Stimulated activated CD8-positive, alpha-beta memory T cell treated with anti-CD3 and anti-CD28 coated beads, Interleukin-15, amount 100 ng/mL, for 4 hours (primary cell): ENCODE data around the gene FHIT.
"Not testable (repeated sequence)": the region's sequence is repeated elsewhere in the genome, so short reads cannot be mapped to it uniquely, and the experiment has no call there.

Experiments used
- DNase-seq, 2 donors: peaks; one replicate each; pipeline ENCODE4 v3.0.0-alpha.2; 2020; ENCODE audit warnings: low read depth in 2 of 2

The FHIT gene

DNA sequence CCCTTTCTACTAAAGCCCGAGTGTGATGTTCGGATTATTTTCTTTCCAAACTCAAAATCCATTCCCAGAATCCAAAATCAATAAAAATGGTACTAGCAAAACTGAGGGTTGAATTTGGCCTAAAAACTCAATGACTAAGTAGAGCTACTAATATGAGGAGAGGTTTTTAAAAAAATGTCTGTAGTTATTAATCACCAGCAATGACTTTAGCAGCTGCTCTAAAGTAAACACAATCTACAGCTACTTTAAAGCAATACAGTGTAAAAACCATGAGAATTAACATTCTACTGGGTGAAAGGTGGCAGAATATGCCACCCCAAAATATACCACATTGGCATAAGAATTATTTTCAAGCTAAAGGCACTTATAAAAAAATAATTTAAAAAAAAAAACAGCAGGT is 23.5 kb downstream of the FHIT start:
- DNase-seq: no peak

DNA sequence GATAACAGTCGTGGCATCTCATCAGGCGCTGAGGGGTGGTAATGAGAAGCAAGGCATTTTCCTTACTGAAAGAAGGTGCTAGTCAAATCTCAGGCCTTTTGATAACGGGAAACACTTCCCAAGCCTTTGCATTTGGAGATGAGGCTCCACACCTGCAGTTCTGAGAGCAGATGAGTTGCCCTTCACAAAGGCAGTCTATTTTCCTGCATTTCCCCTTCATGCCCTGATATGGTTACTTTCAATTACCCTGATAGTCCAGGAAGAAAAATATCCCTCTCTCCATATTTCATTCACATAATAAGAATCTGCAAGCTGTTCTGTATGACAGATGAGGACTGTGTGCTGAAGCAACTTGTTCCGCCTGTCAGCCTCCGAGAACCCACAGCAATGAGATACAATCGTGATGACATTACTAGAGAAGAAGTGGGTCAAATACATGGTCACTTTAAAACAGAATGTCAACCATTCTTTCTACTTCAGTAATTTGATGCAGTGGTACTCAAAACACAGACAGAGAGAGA is 25.0 kb downstream of the FHIT start:
- DNase-seq: no peak

DNA sequence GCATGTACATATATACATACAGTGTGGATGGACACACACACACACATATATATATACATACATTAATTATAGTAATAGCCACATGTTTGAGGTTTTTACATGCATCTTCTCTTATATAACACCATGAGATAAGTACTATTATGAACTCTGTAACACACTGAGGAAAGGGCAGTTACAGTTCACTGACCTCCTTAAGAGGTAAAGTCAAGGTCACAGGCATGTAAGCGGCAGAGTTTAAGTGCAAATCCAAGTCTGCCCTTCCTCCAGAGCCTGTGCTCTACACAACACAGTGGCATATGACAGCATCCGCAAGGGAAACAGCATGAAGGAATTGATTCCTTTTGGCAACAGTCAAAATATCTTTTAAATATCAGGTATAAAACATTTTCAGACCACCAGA is 26.4 kb downstream of the FHIT start:
- no peak for DNase-seq

DNA sequence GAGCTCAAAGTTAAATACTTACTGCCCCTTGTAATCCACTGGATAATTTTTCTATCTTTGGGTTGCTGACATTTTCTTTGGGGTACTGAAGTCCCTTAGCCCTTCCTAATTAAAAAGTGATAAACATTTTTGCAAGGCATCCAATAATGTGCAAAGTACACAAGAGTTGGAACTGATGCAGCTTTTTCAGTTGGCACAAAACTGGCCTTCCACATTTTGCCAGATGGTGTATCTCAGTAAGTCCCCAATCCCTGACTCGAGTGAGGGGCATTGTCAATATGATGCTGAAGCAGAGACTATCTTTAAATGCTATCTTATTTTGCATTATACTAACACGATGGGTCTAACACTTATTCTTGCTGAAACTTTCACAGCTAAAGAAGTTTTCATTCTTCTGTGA is 27.8 kb downstream of the FHIT start:
- no peak for DNase-seq

DNA sequence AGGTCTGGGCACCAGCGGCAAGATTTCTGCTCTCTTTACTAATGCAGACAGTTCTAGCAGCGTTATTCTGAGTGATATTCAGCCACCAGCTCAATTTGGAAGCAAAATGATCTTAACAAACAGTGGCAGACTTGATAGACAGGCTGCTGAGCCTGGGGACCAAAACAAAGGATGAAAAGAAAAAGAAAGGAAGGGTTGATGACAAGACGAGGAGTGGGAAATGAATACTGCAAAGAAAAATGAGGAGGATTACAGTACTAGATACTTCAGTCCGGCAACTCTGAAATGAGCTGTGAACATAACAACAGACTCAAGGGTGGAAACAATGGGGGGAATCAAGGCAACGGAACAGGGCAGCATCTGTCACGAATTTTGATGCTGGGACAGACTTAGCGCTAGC is 28.8 kb downstream of the FHIT start:
- no peak for DNase-seq

DNA sequence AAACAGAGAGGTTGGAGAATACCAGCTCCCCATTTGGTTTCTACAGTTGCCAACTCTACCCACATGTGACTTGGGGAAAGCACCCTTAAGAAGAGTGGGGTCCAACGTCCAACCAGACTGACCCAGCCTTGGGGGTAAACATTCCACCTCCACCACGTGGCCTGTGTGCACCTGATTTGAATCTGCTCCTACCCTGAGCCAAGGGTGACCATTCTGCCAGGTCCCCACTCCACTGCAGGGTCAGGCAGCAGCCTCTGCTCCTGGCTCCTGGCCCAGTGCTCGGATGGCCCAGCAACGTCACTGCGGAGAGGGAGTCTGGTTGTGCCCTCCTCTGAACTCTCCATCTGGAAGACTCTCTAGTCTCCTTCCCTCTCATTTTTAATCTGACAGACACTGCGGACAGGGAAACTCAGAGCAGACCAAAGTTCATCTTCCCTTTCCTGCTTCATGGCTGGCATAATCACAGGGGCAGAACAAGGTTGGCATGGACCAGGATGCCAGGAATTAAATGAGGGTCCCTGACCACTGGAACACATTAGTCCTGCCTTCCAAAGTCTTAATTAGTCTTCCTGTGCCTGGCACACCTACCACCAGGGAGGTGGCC is 29.4 kb downstream of the FHIT start:
- no peak for DNase-seq

DNA sequence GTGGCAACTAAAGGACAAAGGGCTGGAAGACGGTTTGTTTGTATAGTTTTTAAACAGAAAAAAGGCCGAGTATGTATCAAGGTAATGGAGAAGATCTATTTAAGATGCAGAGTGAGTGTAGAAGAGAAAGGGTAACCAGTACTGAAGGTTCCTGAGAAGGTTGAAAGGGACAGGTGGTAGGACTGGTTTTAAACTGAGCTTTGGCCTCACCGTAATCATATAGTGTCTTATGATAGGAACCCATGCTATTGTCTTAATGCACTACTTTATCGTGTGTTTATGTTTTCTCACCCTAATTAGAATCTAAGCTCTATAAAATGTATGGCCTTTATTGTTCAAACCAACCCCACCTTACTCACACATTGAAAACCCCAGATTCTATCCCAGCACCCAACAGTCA is 32.7 kb downstream of the FHIT start:
- no peak for DNase-seq

DNA sequence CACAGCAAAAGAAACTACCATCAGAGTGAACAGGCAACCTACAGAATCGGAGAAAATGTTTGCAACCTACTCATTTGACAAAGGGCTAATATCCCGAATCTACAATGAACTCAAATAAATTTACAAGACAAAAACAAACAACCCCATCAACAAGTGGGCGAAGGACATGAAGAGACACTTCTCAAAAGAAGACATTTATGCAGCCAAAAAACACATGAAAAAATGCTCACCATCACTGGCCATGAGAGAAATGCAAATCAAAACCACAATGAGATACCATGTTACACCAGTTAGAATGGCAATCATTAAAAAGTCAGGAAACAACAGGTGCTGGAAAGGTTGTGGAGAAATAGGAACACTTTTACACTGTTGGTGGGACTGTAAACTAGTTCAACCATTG is 35.1 kb downstream of the FHIT start:
- not testable (repeated sequence) for DNase-seq

DNA sequence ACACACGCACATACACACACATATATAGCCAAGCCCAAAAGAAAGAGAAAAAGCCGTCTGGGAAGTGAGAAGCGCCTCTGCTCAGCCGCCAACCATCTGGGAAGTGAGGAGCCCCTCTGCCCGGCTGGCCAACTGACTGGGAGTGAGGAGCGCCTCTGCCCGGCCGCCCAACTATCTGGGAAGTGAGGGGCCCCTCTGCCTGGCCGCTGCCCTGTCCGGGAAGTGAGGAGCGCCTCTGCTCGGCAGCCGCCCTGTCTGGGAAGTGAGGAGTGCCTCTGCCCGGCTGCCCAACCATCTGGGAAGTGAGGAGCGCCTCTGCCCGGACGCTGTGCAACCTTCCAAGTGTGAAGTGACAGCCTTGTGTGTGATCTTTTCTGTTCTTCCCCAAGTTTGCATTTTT is 49.2 kb downstream of the FHIT start:
- DNase-seq: no peak

DNA sequence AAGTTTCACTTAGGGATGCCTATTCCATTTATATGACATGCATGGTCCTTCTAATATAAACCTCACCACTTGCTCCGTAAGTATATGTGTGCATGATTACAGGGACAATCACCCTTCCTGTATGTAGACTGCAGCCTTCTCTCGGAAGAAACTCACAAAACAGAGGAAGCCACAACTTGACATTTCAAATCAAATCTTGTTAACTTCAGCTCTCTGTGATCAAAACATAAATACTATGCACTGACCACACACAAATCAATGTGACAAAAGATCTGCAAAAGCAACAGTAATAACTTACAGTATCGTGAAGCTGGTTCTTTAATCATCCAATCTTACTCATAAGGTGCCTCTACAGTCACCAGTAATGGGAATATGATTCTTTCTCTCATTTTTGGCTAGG is 50.2 kb downstream of the FHIT start:
- no peak for DNase-seq

DNA sequence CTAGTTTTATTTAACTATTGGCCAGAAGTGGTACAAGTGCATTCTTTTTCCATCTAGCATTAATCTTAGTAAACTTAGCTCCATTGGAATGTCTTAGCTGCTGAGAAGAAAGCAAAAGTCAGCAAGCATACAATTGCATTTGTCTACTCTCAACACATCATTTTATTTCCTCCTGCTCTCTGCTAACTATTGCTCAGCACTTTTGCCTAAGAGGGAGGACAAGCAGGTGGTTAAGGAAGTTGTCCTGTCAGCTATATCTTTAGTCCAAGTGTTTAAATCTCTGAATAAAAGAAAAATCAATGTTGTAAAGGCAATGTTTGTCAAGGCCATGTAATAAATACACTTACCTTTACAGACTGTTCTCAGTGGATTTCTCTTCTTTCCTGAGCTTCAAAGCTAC is 51.0 kb downstream of the FHIT start:
- DNase-seq: no peak

DNA sequence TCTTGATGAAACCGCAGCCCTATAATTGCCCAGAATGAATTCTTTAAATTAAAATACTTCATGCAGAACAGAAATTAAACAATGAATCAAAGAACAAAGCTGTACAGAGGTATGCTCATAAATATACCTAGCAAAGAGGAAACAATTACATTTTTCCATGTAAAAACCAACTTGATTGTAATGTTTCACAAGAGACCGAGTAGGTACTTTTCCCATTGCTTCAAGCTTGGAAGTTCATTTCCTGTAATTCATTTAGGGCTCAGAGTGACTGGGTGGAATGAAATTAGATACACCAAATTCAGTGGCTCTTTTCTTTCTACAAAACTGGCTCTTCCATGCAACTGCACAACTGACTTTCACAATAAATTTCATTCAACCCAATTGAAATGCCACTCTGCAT is 51.4 kb downstream of the FHIT start:
- no peak for DNase-seq

DNA sequence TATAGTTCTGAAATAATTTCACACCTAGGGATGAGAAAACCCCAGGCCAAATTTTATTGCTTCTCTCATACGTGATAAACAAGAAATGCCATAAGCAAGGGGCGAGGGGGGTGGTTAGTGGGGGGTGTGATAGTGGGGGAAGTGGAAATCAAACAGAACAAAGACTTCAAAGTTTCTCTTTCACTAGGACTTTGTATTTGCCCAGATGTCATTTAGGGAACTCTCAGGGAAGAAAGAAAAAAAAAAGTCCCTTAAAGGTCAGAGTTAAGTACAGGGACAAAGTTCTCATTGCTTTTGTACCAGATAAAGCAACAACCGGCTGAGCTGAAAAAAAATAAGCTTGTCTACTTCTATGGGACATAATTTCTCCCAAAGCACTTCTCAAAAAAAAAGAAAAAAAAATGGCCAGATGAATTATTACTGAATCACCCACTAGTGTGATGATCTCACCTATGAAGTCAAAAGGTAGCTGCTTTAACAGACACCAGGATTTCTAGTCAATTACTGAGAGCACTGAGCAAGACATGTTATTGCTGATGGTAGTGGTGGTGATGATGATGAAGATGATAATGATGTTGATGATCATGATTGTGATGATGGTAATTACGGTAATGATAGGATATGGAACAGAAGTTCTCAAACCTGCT is 56.2 kb downstream of the FHIT start:
- DNase-seq: no peak

DNA sequence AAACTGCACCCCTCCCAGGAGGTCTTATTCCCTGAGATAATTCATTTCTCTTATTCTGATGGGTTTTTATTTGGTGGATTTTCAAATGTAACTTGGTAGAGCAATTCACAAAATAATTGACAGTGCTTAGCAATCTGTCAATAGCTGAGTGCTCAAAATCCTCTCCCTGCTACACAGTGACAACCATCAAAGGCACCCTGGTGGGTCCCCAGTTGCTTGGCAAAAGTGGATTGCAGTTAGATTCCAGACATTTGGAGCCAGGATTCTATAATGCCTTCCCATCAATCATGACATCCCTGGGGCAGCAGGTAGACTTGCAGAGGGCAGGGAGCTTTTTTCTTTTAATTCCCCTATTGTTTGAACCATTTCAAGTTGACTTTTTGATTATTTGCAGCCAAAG is 59.0 kb downstream of the FHIT start:
- DNase-seq: no peak

DNA sequence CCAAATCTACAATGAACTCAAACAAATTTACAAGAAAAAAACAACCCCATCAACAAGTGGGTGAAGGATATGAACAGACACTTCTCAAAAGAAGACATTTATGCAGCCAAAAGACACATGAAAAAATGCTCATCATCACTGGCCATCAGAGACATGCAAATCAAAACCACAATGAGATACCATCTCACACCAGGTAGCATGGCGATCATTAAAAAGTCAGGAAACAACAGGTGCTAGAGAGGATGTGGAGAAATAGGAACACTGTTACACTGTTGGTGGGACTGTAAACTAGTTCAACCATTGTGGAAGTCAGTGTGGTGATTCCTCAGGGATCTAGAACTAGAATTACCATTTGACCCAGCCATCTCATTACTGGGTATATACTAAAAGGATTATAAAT is 61.0 kb downstream of the FHIT start:
- DNase-seq: not testable (repeated sequence)

DNA sequence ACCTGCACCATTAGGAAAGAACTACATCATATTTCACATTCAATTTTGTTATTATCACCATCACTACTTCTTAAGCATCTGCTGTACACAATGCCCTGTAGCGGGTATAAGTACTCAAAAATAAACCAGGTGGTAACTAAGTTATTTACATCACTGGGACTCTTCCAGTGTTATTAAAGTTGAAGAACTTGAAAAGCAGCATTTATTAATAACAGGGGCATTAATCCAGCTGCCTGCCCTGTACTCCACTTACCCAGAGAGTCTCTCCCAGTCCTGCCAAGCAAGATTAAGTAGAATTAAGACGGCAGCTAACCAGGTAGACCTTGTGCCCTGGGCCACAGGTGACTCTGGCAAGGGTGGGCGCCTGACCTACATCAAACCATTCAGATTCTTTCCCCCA is 65.2 kb downstream of the FHIT start:
- DNase-seq: no peak

DNA sequence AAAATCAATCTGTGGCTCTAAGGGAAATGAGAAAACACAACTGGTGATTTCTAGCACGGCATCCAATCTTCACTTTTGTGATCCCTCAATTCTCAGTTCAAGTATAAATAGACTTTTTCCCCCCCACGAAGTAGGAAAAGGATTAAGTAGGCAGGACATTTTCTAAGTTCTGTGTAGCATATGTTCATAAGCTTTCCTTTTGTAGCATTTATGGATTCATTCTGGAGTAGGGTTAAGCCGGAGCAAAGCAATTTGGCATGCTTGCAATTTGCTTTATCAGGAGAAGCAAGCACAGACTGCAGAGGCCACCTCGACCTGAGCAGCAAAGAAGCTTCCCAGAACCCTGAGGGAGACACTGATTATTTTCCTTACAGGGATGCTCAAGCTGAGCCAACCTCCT is 66.3 kb downstream of the FHIT start:
- no peak for DNase-seq

DNA sequence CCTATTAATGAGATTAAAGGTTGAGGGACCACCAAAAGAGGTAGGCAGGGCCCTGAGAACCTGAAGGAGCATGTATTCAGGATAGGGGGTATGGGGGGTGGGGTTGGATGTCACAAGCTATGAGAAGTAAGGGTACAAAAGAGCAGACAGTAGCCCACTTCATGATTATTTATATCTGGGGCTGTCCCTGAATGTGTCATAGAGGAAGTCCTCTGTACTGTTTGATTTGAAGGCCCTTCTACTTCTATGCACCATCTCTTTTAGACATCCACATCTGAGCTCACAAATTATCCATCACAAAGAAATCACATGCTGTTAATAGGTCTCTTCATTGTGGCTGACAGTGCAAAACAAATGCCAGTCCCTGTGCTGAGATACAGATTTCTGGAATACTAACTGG is 68.6 kb downstream of the FHIT start:
- no peak for DNase-seq

DNA sequence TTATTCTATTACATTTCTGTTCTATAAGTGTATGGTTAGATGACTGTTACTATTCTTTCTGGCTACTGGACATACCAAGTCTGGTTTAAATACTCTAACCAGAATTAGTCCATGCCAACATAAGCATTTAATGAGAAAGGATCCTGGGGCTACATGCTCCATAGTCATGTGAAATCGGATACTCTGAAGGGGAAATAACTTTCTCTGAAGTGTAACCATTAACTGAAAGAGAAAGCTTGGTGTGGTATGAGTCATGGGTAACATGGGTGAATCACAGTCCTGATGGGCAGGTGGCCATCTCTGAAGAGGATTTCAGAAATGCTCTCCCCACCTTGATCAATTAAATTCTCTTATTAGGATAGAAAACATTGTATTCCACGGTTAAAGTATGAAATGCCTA is 69.4 kb downstream of the FHIT start:
- no peak for DNase-seq

DNA sequence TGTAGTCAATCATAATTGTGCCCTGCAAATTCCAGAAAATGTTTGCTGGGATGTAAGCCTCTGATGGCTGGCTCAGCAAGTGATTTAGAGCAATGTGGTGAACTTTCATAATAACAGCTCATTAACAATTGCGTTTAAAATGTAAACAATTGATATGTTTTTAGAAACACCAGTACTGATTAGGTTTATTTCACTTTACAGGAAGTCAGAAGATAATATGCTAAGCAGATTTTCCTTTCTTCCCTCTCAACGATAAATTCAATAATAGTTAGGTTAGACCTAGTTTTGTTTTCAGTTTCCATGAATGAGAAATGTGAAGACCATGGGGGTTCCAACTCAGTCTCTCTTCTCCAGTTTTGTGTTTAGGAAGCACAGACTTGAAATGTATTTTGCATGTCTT is 71.0 kb downstream of the FHIT start:
- DNase-seq: no peak

DNA sequence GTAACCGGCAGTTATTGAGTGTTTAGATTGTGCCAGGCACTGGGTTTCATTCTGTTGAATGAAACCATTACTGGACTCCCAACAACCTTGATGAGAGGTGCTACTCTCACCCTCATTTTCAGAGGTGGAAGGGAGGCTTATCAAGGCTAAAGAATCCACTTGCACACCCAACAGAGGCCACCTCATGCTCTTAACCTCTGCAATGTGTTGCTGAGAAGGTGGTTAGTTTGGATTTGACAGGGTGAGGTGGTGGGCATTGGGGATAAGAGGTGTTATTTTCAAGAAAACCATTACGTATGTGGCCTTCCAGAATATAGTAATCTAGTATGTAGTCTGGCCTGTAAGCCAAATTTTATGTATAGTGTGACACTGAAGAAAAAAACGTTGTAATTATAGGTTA is 73.1 kb downstream of the FHIT start:
- DNase-seq: no peak

DNA sequence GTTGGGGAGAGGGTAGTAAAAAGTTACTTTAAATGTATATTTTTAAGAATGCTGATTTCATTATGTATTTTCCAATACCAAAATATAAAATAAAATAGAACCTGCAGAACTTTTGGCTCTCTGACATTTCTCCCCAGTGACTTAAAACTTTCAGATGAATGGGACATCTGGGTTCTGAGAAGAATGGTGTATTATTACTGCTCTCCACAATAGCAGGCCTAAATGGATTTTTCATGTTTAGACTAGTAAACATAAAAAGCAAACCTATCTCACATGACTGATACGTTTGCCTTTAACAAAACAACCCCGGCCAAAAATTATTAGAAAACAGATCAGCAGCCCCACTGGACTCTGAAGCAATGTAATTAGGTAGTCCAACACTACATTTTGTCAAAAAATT is 73.8 kb downstream of the FHIT start:
- no peak for DNase-seq

DNA sequence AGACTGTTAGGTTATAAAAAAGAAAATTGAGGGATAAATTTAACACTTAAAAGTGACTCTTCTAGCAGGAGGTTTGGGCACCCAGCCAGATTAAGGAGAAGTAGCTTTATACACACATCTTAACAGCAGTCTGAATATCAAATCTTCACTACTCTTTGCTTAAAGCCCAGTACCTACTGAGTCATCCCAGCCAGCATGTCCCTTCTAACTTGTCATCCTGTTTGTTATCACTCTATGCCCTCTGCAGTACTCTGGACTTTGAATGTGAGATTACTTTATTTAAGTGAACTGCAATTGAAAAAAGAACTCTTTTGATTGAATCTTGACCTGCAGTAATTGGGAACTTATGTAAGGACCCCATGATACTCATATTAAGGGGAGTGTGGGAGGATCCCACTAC is 77.6 kb downstream of the FHIT start:
- DNase-seq: no peak

DNA sequence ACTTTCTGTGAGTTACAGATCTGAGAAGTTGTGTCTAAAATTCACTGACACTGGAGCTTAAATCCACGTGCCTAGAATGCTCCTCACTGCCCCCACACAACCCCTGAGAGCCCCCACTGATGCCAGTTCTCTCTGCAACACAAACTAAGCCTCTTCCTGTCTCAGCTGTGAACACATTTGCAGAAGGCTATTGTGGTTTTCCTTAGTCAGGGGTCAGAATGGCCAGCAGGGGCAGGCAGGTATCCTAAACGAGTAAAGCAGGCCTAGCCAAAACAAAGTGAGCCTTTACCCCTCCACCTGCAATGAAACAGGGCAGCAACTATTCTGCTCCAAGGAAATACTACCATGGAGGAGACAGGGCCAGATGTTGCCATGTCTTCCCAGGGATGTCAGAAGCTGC is 78.6 kb downstream of the FHIT start:
- no peak for DNase-seq
